Progenitor cell of endocrine pancreas (in vitro differentiated cells): ENCODE results near the gene TGM6. TPM values are rescaled to one million over a fixed set of nuclear protein-coding genes. Genes with fewer than 3 reads are reported as not detected.
"Not testable (repeated sequence)": the region's sequence is repeated elsewhere in the genome, so short reads cannot be mapped to it uniquely, and the experiment has no call there.

Experiments
- DNase-seq: peaks from one replicate; pipeline ENCODE4 v3.0.0; 2021; ENCODE audit warnings: low spot score; ENCODE audit not compliant: unreplicated experiment
- H3K27ac Mint-ChIP-seq: 2 replicates; pipeline ENCODE4 v1.8.0; 2021; ENCODE audit warnings: mild to moderate bottlenecking, moderate library complexity, mixed read lengths
- H3K27me3 Mint-ChIP-seq: 2 replicates; pipeline ENCODE4 v1.8.0; 2021; ENCODE audit warnings: mixed read lengths
- H3K36me3 Mint-ChIP-seq: 2 replicates; pipeline ENCODE4 v1.8.0; 2022; ENCODE audit warnings: mixed read lengths; ENCODE audit not compliant: insufficient read depth
- H3K4me1 Mint-ChIP-seq: 2 replicates; pipeline ENCODE4 v1.8.0; 2021; ENCODE audit warnings: low read depth, mixed read lengths
- H3K4me3 Mint-ChIP-seq: 2 replicates; pipeline ENCODE4 v1.8.0; 2021; ENCODE audit warnings: low read depth, mild to moderate bottlenecking, moderate library complexity, mixed read lengths
- H3K9me3 Mint-ChIP-seq: 2 replicates; pipeline ENCODE4 v1.8.0; 2021; ENCODE audit warnings: low read depth, mixed read lengths
- total RNA-seq: library from RNA; stranded (reverse); gene quantifications from 2 replicates; pipeline ENCODE4 v1.2.1, GENCODE V29; 2021
- TF ChIP-seq, protein P1 (sequence below): fragments of 200-600 bp; sonication (generic); IDR thresholded peaks from one replicate; pipeline ENCODE4 v1.5.0; 2021; ENCODE audit warnings: antibody characterized with exemption, mild to moderate bottlenecking; ENCODE audit not compliant: unreplicated experiment

The TGM6 gene
- total RNA-seq, 1 donor from 2014 or later = not detected

DNA sequence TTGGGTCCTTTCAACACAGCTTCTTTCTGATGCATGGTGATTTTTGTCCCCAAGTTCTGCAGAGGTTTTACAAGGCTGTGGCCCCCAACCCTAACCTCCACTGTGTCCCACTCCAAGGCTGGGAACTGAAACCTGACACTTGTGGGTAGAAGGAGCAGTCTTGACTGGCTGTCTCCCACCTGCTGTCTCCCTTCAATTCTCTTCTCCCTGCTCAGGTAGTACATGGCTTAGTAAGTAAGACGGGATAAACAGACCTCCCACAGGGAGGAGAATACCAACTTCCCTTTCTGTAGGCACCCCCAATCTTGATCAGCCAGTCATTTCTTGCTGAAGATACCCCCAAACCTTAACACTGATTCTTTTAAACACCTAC is 25.0 kb downstream of the TGM6 start:
- Mint-ChIP-seq H3K36me3 (no peaks in the 10 kb centered on the region), H3K4me1 (no peaks in the 10 kb centered on the region), H3K27ac (no peak overlapping the region), H3K27me3 (peaks cover 5% of the 10 kb centered on the region), H3K4me3 (no peak overlapping the region), H3K9me3 (peaks cover 7% of the 10 kb centered on the region)
- DNase-seq = no peak
- TF ChIP-seq, protein P1, sequence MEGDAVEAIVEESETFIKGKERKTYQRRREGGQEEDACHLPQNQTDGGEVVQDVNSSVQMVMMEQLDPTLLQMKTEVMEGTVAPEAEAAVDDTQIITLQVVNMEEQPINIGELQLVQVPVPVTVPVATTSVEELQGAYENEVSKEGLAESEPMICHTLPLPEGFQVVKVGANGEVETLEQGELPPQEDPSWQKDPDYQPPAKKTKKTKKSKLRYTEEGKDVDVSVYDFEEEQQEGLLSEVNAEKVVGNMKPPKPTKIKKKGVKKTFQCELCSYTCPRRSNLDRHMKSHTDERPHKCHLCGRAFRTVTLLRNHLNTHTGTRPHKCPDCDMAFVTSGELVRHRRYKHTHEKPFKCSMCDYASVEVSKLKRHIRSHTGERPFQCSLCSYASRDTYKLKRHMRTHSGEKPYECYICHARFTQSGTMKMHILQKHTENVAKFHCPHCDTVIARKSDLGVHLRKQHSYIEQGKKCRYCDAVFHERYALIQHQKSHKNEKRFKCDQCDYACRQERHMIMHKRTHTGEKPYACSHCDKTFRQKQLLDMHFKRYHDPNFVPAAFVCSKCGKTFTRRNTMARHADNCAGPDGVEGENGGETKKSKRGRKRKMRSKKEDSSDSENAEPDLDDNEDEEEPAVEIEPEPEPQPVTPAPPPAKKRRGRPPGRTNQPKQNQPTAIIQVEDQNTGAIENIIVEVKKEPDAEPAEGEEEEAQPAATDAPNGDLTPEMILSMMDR = no peak

DNA sequence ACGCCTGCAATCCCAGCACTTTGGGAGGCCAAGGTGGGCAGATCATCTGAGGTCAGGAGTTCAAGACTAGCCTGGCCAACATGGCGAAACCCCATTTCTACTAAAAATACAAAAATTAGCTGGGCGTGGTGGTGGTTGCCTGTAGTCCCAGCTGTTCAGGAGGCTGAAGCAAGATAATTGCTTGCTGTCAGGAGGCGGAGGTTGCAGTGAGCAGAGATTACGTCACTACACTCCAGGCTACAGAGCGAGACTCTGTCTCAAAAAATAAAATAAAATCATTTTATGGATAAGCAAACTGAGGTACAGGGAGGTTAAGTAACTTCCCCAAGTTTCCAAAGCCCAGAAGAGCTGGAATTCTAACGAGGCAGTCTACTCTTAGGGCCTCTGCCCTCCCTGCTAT is 26.7 kb downstream of the TGM6 start:
- H3K4me3 Mint-ChIP-seq, H3K27ac Mint-ChIP-seq, DNase-seq, H3K36me3 Mint-ChIP-seq, H3K4me1 Mint-ChIP-seq, H3K9me3 Mint-ChIP-seq: not testable (repeated sequence)
- H3K27me3 Mint-ChIP-seq = peaks cover 17% of the 10 kb centered on the region

DNA sequence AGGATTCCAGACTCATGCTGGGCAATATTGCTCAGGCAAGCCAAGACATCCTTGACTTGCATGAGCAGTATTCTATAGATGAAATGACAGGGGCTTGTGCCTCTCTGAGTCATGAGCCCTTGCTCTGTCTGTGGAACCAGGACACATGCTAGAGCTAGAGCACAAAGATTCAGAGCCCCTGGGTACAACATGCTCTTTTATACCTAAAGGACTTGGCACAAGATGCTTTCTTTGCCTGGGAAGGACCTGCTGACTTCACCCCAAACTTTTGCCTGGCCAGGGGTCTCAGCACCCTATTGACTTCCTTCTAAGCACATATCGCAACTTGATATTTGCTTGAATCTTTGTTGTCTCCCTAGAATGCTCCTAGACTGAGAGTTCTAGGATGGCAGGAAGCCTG is 27.4 kb downstream of the TGM6 start:
- Mint-ChIP-seq H3K4me1 (no peaks in the 10 kb centered on the region), H3K36me3 (no peaks in the 10 kb centered on the region), H3K9me3 (peaks cover 9% of the 10 kb centered on the region), H3K4me3 (no peak overlapping the region), H3K27ac (no peak overlapping the region), H3K27me3 (peaks cover 19% of the 10 kb centered on the region)
- DNase-seq = no peak
- TF ChIP-seq, protein P1 = no peak

DNA sequence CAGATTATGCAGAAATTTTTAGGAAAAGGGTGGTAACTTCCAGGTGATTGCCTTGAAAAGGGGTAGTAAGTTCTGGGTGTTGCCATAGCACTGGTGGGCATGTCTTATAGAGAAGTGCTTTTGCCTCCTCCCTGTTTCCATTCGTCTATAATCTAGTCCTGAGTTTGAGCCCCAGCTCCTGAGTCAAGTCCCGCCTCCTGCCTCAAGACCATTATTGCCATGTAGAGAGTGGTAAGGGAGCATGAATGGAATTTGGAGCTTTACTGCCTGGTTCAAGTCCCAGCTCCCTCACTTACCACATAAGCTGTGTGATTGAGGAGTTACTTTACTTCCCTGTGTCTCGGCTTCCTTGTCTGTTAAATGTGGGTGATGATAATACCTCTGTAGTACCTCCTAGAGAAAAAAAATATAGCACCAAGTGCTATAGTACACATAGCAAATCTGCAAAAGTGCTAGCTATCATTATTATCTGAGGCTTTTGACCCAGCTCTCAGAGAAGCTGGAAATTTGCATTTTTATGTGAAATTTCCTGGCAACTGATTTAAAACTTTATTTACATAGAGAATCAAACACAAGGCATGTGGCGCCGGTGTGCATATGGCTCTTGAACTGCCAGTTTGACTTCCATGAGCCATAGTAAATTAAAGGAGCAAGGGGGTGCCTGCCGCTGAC is 36.0 kb downstream of the TGM6 start:
- TF ChIP-seq, protein P1 = no peak
- H3K27ac Mint-ChIP-seq = no peak overlapping the region
- H3K9me3 Mint-ChIP-seq = no peaks in the 10 kb centered on the region
- H3K4me3 Mint-ChIP-seq = no peak overlapping the region
- H3K36me3 Mint-ChIP-seq = no peaks in the 10 kb centered on the region
- no peak for DNase-seq
- peaks cover 27% of the 10 kb centered on the region for H3K27me3 Mint-ChIP-seq
- no peaks in the 10 kb centered on the region for H3K4me1 Mint-ChIP-seq

DNA sequence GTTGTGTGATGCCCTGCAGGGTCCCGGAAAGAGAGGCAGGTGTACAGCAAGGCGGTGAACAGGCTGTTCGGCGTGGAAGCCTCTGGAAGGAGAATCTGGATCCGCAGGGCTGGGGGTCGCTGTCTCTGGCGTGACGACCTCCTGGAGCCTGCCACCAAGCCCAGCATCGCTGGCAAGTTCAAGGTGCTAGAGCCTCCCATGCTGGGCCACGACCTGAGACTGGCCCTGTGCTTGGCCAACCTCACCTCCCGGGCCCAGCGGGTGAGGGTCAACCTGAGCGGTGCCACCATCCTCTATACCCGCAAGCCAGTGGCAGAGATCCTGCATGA is 36.5 kb downstream of the TGM6 start:
- DNase-seq = no peak
- Mint-ChIP-seq H3K36me3 (no peaks in the 10 kb centered on the region), H3K27me3 (peaks cover 27% of the 10 kb centered on the region), H3K9me3 (no peaks in the 10 kb centered on the region), H3K4me3 (no peak overlapping the region), H3K4me1 (no peaks in the 10 kb centered on the region), H3K27ac (no peak overlapping the region)
- TF ChIP-seq, protein P1 = no peak

DNA sequence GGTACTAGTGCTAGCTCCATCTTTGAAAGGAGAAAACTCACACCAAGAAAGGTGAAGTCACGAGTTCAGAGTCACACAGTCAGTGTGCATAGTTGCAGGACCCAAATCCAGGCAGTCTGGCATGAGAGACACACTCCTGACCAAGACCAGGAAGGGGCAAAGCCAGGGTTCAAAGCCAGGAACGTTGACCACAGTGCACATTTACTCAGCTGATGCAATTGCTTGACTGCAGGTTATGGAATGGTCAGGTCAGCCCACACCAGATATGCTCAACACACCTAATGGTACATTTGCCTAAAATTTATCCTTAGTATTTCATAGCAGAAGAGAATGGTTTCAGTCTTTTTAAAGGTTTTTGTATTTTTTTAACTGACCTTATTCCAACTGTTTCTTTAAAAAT is 37.7 kb downstream of the TGM6 start:
- Mint-ChIP-seq H3K27ac (no peak overlapping the region), H3K36me3 (no peaks in the 10 kb centered on the region), H3K9me3 (peaks cover 2% of the 10 kb centered on the region), H3K27me3 (peaks cover 24% of the 10 kb centered on the region), H3K4me1 (no peaks in the 10 kb centered on the region), H3K4me3 (no peak overlapping the region)
- no peak for DNase-seq
- TF ChIP-seq, protein P1 = no peak
